Heart left ventricle (tissue), 13 donors: ENCODE measurements around the gene COX4I1.

Experiments used
- CTCF ChIP-seq, 12 donors: fragments of 200-600 bp; sonication (generic) in 4 of 12; IDR thresholded peaks; one replicate each; pipeline versions ENCODE4 v1.5.0 to v1.8.0; 2018 to 2022; ENCODE audit warnings: antibody characterized with exemption in 12 of 12, mild to moderate bottlenecking in 5 of 12
- POLR2A ChIP-seq, 2 donors: fragments of 450-650 bp; IDR thresholded peaks; one replicate each; pipeline ENCODE4 v1.6.1; 2017; ENCODE audit warnings: antibody characterized with exemption in 2 of 2, mild to moderate bottlenecking in 2 of 2, moderate library complexity in 2 of 2
- donor health status: ischemic (EF 13 %, LVEDD 7.1; RV severe dilation, severe dysfunction).
- donor health status: DM: no; HTN: yes; CAD: no.
- donor health status: DM: no; HTN: no; CAD: no.
- donor health status: ischemic (EF 25% LVEDD 6.9; RV normal size, moderate dysfunction).
- donor health status: ischemic (EF 25% LVEDD 5.7; RV mildly dilated, moderate dysfunction).
- donor health status: ischemic (EF 35%, LVEDD 5.7; RV mildly dilated, moderate dysfunction).
- donor health status: nonischemic (EF 11% LVEDD 7.7; RV severe dilation, severe dysfunction).
- donor health status: DM: yes; HTN: yes; CAD: no.
- donor health status: PGD.
- donor health status: ischemic (EF 29% LVEDD 5.4; RV normal size, mild dysfunction).
- donor health status: nonischemic (EF 23%, LVEDD 6.1; RV moderate dilation, normal function).

DNA sequence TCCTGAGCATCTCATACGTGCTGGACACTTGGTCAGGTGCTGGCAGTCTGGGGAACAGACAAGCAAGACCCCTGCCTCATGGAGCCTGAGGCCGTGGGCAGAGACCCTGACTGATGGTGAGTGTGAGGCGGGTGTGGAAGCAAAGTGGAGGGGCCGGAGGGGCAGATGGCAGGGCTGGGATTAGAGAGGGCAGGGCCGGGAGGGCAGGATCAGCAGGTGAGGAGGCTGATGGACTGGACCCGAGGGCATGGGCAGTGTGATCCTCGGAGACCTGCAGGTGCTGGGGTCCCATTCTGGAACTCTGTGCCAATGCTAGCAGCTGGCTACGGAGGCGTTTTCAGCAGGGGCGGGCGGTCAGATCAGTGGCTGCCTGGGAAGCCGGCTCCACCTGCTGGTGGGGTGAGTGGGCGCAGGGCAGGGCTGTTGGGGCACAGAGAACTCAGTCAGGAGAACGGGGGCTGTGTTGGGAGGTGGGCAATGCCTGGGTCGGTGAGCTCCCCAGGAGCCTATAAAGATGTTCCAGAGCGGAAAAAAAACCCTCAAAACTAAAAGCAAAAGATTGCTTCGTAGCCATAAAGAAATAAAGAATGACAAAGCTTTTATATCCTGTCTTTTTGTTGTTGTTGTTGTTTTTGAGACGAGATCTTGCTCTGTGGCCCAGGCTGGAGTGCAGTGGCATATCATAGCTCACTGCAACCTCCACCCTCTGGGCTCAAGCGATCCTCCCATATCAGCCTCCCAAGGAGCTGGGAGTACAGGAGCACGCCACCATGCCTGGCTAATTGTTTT is 39.7 kb upstream of the COX4I1 start:
- TF ChIP-seq POLR2A (IDR thresholded peaks at IDR 0.05) (no peak), CTCF (IDR thresholded peaks at IDR 0.05) (peak in 7 of 12 donors; percentile 6 to 26 (median 14))
